ENCODE measurements around the gene SCFD2.
"Not testable (repeated sequence)": the region's sequence is repeated elsewhere in the genome, so short reads cannot be mapped to it uniquely, and the experiment has no call there.

SCFD2 gene

DNA sequence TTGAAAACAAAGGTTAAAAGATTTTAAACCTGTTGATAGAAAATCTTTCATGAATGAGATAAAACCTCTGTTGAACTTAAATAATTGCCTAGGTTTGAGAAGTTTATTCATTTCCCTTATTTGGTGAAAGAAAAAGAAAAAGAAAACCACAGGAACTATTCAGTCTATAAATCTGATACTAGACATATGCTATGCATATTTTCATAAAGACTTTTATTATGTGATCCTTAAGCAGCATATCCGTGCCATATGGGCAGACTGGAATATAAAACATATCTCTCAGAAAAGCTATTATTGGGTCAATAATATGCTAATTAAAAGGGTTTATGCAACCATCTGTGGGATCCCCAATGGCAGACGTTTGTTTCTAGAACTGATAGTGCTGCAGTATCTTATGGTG, 325.0 kb downstream of the SCFD2 start:
- in situ Hi-C loops (cut with MboI; ENCODE audit: low pct_unique_long_range_greater_than_20kb, low sequenced_read_pairs): no loop called here
- DNase-seq: no peak

DNA sequence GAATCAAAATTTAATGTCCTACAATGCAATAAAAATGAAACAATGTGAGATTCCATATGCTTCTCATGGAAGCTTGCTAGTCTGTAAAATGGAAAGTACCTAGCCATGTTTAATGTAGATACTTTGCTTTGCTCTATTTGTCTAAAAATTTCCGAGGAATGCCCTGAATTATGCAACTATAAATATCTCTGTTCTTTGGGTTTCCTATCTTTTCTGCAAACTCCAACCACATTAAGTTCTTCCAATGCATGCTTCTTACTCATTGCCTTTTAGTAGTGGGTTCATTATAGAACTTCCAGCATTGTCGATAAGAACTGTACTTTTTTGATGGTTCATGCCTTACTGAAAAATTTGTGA, 325.4 kb downstream of the SCFD2 start:
- in situ Hi-C loops (cut with MboI; ENCODE audit: low pct_unique_long_range_greater_than_20kb, low sequenced_read_pairs): no loop called here
- no peak for DNase-seq

DNA sequence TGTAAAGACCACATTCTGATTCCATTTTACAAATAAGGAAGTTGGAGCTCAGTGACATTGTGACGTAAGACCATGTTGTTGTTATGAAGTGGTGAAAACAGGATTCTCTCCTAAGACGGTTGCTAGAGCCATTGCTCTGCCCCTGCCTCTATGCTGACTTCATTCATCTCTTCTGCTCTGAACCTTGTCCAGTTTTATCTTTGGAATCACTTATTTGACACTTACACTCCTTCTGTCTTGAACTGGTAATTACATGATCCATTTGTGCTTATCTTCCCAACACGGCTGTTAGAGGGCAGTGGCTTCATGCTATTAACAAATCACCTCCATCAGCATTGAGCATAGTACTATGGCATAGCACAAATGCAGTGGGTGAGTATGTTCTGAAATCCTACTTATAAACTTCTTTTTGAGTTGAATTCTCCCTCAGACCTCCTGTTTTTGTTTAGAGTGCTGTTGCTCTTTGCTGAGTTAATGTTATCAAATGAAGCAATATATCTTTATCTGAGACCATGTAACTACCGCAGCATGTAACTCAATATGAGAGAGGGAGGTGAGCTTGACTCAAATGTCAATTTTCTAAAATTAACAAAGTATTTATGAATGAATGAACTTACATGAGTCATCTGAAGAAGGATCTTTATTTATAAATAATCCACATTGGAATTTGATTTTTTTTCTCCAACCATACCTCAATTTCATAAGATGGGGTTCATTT, 326.0 kb downstream of the SCFD2 start:
- in situ Hi-C loops (cut with MboI; ENCODE audit: low pct_unique_long_range_greater_than_20kb, low sequenced_read_pairs): no loop called here
- DNase-seq: peak; percentile 45

DNA sequence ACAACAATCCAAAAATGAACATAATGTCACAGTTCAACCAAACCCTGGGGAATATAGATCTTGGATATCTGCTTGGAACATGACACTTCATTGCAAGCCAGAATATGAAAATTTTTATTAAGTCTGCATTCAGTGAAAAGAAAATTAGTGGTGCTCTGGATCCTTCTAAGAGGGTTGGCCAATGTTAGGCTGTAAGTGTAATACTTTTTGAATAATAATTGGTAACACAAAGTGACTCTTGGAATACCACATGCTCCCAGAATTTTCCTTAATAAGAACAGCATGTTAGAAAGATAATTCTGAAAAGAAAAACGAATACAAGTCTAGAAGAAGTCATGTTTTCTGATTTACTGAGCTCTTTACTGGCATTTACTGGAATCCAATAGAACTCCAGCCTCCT, 328.0 kb downstream of the SCFD2 start:
- in situ Hi-C loops (cut with MboI; ENCODE audit: low pct_unique_long_range_greater_than_20kb, low sequenced_read_pairs): no loop called here
- no peak for DNase-seq

DNA sequence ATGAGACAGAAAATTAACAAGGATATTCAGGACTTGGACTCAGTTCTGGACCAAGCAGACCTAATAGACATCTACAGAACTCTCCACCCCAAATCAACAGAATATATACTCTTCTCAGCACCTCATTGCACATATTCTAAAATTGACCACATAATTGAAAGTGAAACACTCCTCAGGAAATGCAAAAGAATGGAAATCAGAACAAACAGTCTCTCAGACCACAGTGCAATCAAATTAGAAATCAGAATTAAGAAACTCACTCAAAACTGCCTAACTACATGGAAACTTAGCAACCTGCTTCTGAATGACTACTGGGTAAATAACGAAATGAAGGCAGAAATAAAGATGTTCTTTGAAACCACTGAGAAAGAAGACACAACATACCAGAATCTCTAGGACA, 333.0 kb downstream of the SCFD2 start:
- in situ Hi-C loops (cut with MboI; ENCODE audit: low pct_unique_long_range_greater_than_20kb, low sequenced_read_pairs); DNase-seq: not testable (repeated sequence)

DNA sequence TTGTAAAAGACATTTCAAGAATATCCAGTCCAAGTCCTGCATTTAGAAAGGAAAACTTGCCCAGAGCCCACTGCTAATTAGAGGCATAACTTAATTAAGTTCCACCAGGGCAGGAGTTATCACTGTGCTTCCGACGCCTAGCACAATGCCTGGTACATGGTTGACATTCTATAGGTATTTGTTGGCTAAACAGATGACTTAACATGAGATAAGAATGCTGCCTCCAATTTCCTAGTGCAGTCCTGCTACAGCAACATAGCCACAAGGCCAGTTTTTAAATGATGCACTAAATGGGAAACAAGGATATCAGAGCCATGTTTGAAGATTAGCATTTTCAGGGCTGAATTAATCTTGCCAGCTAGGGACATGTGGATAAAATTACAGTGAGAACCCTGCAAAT, 339.6 kb downstream of the SCFD2 start:
- no peak for DNase-seq
- in situ Hi-C loops (cut with MboI; ENCODE audit: low pct_unique_long_range_greater_than_20kb, low sequenced_read_pairs): no loop called here

DNA sequence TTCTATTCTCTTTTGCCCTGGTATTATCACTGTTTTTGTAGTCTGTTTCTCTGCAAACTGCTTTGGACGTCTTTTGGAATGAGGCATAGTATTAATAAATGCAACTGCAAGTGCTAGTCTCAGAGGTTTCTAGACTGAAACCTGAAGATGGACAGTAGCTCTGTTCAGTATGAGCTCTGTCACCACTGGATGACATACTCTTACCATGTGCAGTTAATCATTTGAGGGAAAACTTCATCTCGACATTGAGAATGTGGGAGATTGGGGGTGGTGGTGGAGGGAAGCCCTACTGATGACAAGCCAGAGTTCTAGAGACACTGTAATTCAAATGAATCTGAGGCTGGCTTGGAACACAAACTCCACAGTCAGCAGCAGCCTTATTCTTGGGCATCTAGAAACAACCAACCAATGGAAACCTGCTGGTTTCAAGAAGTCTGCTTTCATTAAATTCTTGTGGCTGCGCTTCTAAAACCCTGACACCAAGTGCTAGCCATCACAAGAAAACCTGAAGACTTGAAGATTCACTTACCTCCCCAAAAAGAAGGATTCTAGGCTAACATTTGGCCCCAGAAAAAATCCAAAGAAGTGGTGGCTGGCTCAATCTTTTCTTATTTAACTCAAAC, 342.1 kb downstream of the SCFD2 start:
- in situ Hi-C loops (cut with MboI; ENCODE audit: low pct_unique_long_range_greater_than_20kb, low sequenced_read_pairs): loop anchor here (25.0 kb wide), 2 partner anchors 864 to 1214 kb away; partner anchors contain the start of gene PDGFRA
- no peak for DNase-seq

DNA sequence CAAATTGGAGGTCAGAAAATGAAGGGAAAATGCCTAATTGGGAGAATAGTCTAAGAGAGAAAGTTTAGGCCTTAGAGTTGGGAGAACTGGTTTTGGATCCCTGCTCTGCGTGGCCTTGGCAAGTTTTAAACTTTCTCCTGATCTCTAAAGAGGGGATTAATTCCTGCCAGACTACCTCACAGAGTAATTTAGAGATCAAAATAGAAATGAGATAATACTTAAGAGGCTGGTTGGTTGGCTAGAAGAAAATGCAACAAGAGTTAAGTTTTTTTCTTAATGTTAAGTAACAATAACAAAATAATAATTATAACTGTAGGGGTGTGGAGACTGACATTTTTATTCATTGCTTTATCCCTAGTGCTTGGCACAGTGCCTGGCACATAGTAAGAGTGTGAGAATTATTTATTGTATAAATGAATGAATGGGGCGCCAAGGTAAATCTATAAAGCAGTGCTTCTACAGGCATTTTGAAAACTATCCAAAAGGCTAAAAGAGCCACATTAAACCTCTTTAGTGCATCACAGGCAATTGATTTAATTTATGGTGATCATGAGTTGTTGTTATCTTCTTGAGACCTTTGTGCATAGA, 343.3 kb downstream of the SCFD2 start:
- DNase-seq: no peak
- in situ Hi-C loops (cut with MboI; ENCODE audit: low pct_unique_long_range_greater_than_20kb, low sequenced_read_pairs): loop anchor here (25.0 kb wide), 2 partner anchors 865 to 1215 kb away; partner anchors contain the start of gene PDGFRA

DNA sequence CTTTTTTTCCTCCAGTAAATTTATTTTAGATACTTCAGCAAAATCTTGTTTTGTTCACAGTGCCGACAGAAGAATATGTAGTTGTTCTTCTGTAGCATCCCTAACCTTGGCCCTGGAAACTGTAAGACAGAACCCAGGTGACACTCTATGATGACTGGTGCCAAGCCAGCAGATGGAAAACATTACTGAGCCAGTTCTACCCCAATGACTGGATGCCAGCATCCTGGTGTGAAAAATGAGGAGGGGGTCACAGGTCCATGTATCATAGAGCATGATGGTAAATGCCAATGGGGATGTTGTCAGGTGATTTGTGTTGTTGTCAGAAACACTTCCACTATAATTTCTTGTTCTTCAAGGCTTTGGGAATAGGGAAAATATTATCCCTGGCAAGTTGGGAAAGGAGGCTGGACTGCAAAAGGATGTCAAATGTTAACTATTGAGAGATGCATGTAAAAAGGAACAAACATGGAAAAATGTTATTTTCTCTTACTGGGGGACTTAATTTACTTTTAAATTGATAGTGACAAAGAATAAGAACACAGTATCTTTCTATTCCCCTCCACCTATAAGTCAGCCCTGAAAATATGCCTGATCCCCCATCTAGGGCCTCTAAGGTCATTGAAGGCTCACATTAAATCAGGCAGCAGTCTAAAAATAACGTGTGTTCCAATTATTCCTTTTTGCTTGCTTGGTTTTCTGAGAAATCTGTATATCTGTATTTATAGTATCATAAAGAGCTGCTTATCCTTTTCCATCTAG, 343.9 kb downstream of the SCFD2 start:
- in situ Hi-C loops (cut with MboI; ENCODE audit: low pct_unique_long_range_greater_than_20kb, low sequenced_read_pairs): loop anchor here (25.0 kb wide), 2 partner anchors 865 to 1215 kb away; partner anchors contain the start of gene PDGFRA
- DNase-seq: no peak

DNA sequence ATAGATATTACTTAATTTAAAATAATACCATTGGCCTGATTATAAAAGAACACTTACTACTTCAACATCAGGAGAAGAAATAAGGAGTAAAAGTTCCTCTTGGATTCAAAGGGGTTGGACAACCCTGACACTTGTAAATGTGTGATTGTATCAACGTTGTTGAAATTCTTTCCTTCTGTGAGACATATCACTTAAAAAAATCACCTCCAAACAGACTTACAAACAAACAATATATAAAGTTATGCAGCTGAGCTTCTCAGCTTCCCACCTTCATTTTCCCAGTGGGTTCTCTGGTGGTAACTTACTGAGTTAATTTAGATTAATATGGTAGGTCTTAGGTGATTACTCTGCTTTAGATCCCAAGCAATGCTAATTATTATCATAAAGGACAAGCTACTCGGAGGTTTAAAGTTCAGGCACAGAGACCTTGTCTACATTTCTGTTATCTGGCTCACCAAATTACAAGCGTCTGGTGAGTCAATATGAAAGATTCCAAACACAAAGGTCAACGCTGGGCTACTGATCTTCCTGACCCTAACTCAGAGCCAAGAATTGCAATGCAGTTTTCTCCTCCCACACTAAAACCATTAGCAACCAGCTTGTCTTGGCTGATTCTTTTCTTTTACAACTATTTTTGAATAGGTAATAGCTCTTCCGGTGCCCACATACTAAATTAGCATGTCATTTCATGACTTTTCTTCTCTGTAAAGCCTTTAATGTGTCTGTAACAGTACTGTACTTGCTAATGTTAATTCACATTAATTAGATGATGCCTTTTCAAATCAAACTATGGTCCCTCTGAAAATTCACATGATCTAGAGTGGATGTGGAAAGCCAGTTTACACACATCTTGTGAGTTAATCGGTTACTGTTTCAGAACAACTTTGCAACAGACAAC, 346.1 kb downstream of the SCFD2 start:
- in situ Hi-C loops (cut with MboI; ENCODE audit: low pct_unique_long_range_greater_than_20kb, low sequenced_read_pairs): loop anchor here (25.0 kb wide), 2 partner anchors 868 to 1218 kb away; partner anchors contain the start of gene PDGFRA
- DNase-seq: no peak

DNA sequence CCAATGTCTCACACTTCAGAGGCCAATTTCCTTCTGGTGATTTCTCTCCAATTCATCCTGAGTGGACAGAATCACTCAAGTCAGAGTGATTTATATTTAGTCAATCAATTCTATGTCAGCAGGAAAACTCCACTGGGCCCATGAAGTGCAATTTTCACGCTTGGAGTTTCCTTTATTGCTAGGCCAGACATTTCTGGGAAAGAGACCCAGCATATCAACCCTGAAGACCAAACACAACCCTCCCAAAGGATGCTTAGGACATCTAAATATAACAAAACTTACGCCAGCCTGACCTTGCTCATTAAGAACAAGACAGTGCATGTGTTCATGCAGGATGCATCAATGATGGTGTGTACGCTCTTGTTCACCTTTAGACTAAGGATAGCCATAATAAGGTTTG, 347.4 kb downstream of the SCFD2 start:
- in situ Hi-C loops (cut with MboI; ENCODE audit: low pct_unique_long_range_greater_than_20kb, low sequenced_read_pairs): loop anchor here (25.0 kb wide), 2 partner anchors 869 to 1219 kb away; partner anchors contain the start of gene PDGFRA
- no peak for DNase-seq

DNA sequence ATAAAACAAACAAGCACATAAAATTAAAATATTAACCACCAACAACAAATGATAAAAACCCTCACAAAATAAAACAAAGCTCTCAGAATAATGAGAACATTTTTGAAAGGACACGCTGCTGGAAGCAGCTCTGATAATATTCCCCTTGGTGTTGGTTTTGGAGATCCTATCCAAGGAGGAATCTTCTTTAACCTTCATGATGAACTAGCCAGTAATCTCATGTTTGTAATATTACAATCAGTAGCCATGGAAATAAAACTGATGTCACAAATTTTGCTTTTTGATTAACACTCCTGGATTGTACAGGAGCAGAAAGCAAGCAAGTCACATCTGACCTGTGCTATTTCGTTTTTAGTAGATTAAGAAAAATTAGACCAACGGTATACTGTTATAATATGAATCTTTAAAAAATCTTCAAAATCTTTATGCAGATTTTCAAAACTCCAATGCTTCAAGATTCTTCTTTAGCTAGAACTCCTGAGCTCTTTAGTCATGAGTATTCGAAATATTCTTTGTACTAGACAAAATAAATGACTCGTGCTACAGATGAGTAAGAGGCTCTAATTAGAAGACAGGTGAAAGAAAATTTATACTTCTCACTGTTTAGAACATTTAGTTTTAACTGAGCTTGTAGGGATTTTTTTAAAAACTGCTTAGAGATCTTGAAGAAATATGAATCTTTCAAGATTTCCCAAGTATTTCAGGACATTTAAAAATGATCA, 349.6 kb downstream of the SCFD2 start:
- no peak for DNase-seq
- in situ Hi-C loops (cut with MboI; ENCODE audit: low pct_unique_long_range_greater_than_20kb, low sequenced_read_pairs): loop anchor here (25.0 kb wide), 2 partner anchors 871 to 1221 kb away; partner anchors contain the start of gene PDGFRA

DNA sequence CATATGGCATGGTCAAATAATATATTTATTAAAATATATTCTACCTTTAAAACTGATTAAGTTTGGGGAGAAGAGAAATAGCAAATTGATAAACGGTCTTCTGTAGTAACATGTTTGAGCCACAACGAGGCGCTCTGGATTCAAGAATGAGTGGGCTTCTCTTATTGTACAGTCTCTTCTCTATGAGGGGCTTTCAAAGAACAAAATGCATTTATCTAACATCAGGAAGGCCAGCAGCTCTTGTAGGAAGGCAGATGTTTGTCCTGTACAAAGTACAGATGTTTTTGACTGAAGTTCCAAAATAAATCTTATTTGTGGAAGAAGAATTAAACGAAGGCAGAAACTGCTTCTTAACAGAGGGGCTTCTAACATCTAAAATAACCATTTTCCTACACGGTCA, 350.2 kb downstream of the SCFD2 start:
- in situ Hi-C loops (cut with MboI; ENCODE audit: low pct_unique_long_range_greater_than_20kb, low sequenced_read_pairs): loop anchor here (25.0 kb wide), 2 partner anchors 872 to 1222 kb away; partner anchors contain the start of gene PDGFRA
- DNase-seq: peak; percentile 51

DNA sequence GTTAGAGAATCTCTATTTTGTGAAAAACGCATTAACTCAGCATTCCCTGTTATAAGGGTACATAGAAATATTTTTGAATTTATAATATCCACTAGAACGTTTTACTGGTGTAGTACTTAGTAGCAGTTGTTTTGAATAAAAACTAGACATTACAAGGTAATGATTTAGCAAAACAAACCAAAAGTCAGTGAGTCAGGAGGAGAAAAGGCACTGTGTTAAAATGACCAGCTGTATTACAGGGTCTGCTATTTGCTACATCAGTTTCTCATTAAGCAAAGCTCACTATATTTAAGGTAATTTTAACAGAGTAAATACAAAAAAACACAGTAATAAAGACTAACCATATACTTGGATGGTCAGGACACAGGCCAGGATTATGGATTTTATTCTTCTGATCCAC, 351.0 kb downstream of the SCFD2 start:
- in situ Hi-C loops (cut with MboI; ENCODE audit: low pct_unique_long_range_greater_than_20kb, low sequenced_read_pairs): loop anchor here (25.0 kb wide), 2 partner anchors 872 to 1222 kb away; partner anchors contain the start of gene PDGFRA

DNA sequence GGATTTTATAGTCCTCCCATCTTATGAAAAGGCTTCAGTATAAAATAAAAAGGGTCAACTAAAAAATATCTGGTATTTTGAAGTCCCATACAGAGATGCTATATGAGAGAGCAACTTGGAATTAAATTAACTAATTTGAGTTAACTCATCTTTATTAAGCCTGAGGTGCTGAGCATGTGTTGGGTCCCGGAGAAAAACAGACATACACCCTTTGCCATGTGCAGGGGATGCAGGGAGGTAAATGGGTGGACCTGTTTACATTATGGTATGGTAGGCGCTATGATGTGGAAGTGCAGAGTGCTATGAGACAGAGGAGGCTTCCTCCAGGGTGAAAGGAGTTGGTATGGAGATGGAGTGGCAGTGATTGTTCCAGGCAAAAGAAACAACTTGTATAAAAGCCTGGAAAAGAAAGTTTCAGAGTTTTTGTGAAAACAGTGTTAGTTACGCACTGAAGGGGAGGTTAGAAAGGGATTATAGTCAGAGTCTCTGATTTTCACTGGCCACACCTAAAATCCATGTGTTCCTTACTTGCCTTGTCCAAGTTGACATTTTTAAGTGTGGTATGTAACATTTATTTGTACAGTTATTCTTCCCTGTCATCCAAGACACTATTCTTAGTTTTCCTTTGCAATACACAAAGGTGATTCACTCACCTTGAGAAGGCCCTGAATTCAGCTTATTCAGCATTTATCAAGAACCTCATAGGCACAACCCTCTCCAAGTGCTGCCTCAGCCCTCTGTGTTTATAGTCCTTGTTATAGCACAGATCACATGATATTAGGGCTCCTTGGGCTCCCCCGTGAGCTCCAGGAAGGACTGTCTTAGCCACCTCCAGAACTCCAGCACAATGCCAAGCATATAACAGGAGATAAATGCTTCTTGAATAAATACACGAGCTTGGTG, 351.7 kb downstream of the SCFD2 start:
- DNase-seq: no peak
- in situ Hi-C loops (cut with MboI; ENCODE audit: low pct_unique_long_range_greater_than_20kb, low sequenced_read_pairs): loop anchor here (25.0 kb wide), 2 partner anchors 873 to 1223 kb away; partner anchors contain the start of gene PDGFRA

More for the DNA sequence above, 351.0 kb downstream of the SCFD2 start:
- no peak for DNase-seq

DNA sequence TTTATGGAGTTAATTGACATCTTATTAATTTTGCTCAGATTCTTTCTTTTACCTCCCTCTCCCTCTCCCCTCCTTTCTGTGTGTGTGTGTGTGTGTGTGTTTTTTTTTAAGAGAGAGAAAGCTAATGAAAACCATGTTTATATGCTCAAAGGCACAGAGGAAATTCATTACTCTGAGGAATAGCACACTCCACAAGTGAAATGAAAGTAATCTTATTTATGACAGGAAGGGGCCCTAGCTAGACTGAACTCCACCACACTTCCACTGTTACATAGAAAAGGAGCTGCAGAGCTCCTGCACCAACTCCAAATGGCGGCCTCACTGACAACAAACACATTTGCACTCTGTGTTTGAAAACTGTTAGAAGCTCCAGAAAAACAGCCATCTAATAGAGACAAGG, 353.1 kb downstream of the SCFD2 start:
- DNase-seq: peak; percentile 59
- in situ Hi-C loops (cut with MboI; ENCODE audit: low pct_unique_long_range_greater_than_20kb, low sequenced_read_pairs): loop anchor here (25.0 kb wide), 2 partner anchors 875 to 1225 kb away; partner anchors contain the start of gene PDGFRA

Data from KBM-7 (cell line).